GM12864 (cell line): ENCODE results near the gene VPS13D.

ENCODE experiments used
- DNase-seq: peaks from one replicate; pipeline ENCODE4 v3.0.0-alpha.2; 2011; ENCODE audit warnings: low read depth
- H3K4me3 ChIP-seq: 2 replicates; pipeline ENCODE4 v1.5.1; 2011; ENCODE audit warnings: mild to moderate bottlenecking, low read depth, low read length, control low read depth
- CTCF ChIP-seq: IDR thresholded peaks from 2 replicates; pipeline ENCODE4 v1.5.1; 2011; ENCODE audit warnings: low read depth, mild to moderate bottlenecking, moderate library complexity, low read length, control low read depth, inconsistent platforms; ENCODE audit errors: missing control alignments

Gene VPS13D

GRCh38 chr1:12407050-12407961, 177.5 kb downstream of the VPS13D start:
- no peak for DNase-seq
- TF ChIP-seq CTCF: no peak
- H3K4me3 ChIP-seq: no peak overlapping the region

- DNase-seq: no peak
- TF ChIP-seq CTCF: no peak
- H3K4me3 ChIP-seq: no peak overlapping the region
These were observed 178.2 kb downstream of the VPS13D start for GRCh38 chr1:12407962-12408454.

GRCh38 chr1:12408662-12409061, 178.8 kb downstream of the VPS13D start:
- no peak for DNase-seq
- no peak for TF ChIP-seq CTCF
- no peak overlapping the region for H3K4me3 ChIP-seq

- H3K4me3 ChIP-seq: no peak overlapping the region
- DNase-seq: no peak
- TF ChIP-seq CTCF: no peak
These were observed 179.9 kb downstream of the VPS13D start for GRCh38 chr1:12409681-12410080.

- TF ChIP-seq CTCF: no peak
- no peak for DNase-seq
- no peak overlapping the region for H3K4me3 ChIP-seq
These were observed 180.5 kb downstream of the VPS13D start for GRCh38 chr1:12410351-12410750.

GRCh38 chr1:12411098-12411497, 181.3 kb downstream of the VPS13D start:
- TF ChIP-seq CTCF: no peak
- no peak for DNase-seq
- H3K4me3 ChIP-seq: no peak overlapping the region

- TF ChIP-seq CTCF: no peak
- no peak for DNase-seq
- no peak overlapping the region for H3K4me3 ChIP-seq
These were observed 181.9 kb downstream of the VPS13D start for GRCh38 chr1:12411747-12412146.
